ENCODE measurements around the gene FIG4.
"Not testable (repeated sequence)": the region's sequence is repeated elsewhere in the genome, so short reads cannot be mapped to it uniquely, and the experiment has no call there.

Gene FIG4

DNA sequence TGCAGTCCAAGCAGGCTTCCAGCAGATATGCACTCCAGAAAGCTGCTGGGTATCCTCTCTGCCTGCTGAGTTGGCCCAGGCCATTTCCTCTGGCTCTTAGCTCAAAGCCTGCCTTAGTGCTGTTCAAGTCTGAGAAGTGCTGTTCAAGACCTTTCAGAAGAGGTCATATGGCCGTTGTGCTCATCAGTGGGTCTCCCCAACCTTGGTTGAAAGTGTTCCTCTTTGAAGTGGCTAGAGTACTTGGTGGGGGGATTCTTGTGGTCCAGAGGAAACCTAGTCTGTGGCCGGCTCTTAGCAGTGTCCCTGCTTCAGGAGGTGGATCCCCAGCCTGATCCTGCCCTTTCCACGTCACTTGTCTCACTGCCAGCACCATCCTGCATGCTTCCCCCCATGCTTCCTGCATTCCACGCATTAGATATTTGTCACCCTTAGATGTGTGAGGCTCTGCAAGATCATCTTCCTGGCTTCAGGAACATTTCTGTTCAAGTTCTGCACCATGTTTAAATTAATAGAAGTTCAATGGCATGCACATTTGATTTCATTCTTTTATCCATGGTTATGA, 105.0 kb downstream of the FIG4 start:
- DNase-seq (ENCODE audit: low spot score), result peak; percentile 27

DNA sequence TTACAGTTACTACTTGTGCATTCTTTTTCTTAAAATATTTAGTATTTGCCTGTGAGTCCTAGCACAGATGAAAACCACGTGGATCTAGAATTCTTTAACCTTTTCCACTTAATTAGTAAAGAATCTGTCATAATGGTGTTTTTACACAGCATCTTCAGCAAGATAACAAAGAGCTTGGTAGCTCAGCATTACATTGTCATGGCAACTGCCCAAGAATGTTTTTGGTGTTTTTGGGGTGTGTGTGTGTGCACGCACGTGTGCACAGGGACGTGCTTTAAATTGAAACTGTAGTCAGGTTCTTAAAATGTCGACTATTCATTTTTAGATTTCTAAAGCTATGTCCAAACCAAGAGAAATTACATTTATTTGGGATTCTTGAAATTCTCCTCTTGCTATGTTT, 108.0 kb downstream of the FIG4 start:
- DNase-seq (ENCODE audit: low spot score), result no peak

DNA sequence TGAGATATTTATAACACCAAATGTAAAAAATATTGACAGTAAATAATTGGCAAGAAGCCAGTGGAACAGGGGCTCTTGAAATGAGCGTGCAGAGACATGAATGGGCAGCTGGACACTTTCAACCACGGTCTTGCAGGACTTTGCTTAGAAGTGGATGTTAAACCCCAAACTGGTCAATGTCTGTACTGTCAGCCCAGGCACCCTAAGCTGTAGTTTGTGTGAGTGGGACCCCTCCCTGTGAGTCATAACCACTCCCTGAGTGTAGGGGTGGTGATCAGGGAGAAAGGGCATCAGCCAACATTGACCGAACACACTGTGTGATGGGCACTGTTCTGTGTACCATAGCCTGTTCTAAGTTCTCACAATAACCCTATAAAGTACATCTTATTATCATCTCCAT, 108.6 kb downstream of the FIG4 start:
- DNase-seq (ENCODE audit: low spot score), result no peak

DNA sequence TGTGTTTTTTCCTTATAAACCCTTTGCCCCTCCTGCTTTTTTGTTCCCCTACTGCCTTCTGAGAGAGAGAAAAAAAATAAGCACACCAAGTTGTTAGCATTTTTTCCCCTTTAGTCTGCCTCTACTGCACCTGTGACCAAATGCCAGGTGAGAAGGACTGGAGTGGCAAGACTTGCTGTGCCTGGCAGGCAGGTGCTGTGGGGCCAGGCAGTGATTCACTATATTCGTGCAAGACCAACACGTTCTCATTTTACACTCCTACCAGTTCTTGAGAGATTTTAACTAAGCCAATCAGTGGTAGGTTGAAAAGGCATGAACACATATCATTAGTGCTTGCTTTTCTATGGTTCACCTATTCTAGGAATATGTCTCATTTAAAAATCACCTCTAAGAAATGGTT, 109.7 kb downstream of the FIG4 start:
- DNase-seq (ENCODE audit: low spot score), result no peak

DNA sequence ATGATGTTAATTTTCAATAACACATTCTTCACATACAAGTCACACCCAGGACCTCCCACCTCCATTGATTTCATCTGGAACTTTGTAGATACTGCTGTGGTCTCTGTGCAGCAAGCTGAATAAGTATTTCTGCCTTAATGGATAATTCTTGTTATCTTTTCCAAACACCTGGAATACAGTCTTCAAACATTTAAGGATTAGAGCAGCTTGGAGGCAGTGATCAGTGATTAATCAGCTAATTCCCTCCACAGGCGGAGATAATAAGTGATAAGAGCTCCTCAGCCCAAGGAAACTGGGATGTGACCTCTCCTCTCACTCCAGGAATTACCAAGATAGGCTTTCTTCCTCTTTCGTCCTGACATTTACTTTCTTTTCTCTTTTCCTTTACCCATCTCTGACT, 110.7 kb downstream of the FIG4 start:
- DNase-seq (ENCODE audit: low spot score), result no peak

DNA sequence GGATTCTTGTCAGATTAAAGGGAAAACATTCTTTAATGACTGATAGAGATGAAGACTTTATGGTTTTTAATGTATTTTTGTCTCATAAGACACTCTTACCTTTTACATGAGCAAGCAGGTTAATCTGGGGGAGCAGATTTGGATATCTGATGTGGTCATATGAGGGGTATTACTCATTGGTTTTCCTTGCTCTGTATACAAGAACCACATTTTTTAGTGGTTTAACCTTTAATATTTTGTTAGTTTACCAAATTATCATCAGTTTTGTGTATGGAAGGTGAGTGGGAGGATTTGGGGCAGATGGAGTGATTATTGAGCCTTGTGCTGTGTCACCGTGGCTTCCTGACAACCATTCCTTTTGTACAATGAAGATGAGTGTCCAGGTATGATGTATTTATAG, 112.9 kb downstream of the FIG4 start:
- DNase-seq (ENCODE audit: low spot score), result no peak

DNA sequence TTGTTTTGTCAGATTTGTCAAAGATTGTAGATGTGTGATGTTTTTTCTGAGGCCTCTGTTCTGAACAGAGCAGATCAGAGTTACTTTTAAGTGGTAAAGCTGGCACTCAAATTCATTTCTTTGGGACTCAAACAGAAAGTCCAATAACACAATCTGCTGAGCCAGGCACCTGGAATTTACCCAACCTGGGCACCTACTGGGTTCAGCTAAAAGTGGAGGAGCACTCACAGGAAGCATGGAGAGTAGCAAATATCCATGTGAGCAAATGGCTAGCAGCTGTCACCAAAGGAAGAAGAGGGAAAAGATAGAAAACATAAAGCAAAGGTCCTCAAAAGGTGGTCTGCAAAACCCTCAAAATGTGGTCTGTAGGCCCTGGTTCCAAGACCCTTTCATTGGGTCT, 116.8 kb downstream of the FIG4 start:
- DNase-seq (ENCODE audit: low spot score), result no peak

DNA sequence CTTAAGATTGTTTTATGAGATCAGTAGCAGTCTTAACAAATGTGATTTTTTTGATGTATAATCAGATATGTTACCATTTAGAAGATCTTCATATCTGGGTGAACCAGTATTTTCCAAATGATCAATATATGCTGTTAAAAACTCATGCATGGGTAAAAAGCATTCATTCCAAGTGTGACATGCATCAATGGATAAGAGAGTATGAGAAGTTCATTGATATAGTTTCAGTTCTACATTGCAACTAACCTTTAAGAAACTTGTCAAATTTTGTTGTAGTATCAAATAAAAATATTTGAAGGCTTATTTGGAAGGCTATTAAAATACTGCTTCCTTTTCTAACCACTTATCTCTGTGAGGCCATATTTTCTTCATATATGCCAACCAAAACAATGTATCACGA, 117.7 kb downstream of the FIG4 start:
- DNase-seq (ENCODE audit: low spot score), result no peak

DNA sequence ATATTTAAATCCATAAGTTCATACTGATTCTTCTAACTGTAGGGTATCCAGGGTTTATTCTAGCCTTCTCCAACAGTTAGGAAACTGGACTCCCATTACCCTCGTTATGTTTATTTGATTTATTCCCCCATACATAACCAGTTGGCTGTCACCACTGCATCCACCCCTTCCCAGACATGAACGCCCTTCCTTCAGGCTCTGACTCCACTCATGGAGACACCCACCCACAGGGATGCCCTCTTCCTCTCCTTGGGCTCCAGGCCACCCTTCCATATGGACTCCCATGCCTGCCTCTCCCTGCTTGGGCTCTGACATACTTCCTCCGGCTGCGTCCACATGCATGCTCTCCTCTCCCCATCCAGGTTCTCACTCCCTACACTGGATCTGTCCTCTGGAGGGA, 124.0 kb downstream of the FIG4 start:
- no peak for DNase-seq (ENCODE audit: low spot score)

DNA sequence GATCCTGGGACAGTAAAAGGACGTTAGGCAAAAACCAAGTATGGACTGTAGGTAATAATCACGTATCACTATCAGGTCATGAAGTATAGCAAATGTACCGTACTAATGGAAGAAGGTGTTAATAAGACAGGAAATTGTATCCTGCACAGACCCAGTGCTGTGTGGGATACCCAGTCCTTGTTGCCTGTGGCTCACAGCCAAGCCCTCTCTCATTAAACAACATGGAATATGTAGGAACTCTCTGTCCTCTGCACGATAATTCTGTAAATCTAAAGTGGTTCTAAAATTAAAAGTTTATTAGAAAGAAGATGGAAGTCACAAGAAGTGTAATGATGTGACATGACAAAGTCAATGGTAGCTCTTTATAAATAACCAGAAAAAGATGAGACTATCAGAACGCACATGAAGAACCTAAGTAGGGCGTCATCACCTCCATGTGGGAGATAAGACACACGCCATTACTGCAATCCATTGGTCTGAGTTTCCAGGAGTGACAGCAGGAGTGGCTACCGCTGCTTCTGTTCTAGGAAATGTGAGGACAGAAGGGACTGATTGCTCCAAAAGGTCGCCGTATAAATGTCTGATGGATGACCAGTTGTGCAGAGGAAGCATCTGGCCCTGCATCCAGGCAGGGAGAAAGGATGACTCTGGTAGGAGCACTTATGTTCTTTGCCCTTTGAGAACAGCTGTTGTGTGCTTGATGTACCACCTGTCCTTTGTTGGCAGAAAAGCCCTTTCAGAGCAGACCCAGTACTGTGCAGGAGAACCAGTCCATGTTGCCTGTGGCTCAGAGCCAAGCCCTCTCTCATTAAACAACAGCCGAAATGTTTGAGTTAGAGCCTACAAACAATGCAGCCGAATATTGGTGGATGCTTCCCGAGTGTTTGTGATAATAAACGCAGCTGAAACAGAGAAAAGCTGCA, 125.6 kb downstream of the FIG4 start:
- DNase-seq (ENCODE audit: low spot score), result no peak

DNA sequence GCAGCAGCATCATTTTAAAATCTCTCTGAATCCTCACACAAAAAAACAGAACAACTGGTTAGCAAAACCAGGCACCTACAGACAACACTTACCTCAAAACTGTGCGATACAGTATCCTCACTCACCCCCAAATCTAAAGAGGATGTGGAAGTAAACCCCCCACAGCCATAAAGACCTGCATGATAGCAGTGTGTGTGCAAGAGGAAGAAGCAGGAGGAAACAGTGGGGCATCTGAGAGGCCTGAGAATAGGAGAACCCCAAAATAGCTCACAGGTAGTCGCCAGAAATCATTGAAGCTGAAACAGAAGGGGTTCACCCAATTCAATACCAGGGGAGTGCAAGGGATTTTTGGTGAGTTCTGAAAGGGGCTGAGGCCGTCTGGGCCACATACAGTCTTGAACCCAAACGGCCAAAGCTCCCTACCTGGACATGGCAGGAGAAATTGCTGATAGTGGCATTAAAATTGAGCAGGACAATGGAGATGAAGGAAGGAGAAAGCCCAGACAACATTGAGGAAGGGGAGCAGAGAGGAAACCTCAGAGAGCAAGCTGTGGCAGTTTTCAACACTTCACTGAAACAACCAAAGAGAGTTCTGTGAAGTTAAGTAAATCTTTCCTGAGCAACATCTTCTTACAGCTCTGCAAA, 129.7 kb downstream of the FIG4 start:
- no peak for DNase-seq (ENCODE audit: low spot score)

DNA sequence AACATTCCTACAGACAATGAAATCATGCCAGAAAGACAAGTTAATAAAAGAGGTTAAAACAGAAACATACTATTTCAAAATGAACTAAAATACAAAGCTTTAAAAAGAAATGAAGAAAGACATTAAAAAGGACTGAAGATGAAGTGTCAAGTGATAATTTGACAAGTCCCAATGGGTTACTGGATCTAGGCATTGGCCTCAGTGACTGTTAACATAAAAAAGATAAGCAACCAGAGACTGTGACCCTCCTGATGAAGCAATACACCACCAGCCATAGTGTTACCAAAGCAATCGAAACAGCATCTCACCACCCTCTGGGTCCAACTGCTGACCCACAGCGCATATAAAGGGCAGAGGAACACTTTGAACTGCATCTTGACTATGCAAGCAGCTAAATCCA, 130.3 kb downstream of the FIG4 start:
- no peak for DNase-seq (ENCODE audit: low spot score)

DNA sequence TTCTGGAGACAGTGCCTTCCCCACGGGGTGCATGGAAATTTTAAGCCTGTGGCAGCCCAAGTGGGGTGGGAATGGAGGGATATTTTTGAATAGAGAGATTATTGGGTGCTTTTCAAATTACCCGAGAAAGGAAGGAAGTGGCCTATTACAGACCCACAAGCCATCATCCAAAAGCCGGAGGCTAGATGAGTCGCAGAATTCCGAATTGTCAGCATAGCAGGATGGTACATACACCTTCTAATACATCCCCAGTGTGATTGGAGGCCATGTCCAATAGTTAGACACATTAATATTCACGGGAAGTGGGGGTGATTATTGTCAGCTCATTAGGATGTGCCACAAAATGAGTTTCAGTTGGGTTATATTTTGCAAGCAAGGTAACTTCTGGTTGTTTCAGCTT, 133.0 kb downstream of the FIG4 start:
- no peak for DNase-seq (ENCODE audit: low spot score)

DNA sequence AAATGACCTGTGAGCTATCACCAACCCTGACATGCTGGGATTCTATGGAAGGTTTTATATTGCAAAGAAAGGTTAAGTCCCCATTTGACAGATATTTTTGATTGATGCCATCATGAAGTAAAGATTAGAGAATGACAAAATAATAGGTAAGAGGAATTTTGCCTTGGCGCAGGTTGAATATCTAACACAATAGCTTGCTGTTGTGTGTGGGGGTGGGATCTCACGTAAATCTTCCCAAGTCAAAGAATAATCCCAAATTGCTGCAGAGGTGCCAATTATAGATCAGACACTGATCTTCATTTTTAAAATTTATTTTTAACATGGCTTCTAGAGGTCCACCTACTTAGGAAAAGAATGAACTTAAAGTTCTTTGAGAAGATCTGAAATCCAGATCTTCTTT, 135.5 kb downstream of the FIG4 start:
- DNase-seq (ENCODE audit: low spot score), result no peak

DNA sequence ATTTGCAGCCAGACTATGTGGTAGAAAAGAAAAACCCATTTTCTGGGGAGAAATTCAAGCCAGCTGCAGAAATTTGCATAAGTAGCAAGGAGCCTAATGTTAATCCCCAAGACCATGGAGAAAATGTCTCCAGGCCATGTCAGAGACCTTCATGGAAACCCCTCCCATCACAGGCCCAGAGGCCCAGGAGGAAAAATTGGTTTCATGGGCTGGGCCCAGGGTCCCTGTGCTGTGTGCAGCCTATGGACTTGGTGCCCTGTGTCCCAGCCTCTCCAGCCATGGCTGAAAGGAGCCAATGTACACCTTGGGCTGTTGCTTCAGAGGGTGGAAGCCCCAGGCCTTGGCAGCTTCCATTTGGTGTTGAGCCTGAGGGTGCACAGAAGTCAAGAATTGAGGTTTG, 140.3 kb downstream of the FIG4 start:
- DNase-seq (ENCODE audit: low spot score), result not testable (repeated sequence)

DNA sequence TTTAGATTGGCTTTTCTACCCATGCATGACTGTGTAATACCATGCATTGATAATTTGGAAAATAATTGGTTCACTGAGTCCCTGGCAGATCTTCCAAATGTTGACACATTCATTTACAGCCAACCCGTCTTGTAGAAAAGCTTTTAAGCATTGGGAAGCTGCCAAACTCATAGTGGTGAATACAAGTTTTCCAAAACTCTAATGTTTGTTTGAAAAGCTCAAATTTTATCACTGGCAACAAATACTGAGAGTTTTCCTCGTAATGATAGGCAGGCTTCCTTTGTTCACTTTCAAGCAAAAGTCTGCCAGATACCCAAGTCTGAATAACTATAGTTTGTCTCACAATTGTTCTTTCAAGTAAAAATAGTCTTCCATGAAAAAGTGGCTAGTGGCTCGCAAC, 143.0 kb downstream of the FIG4 start:
- DNase-seq (ENCODE audit: low spot score), result no peak

DNA sequence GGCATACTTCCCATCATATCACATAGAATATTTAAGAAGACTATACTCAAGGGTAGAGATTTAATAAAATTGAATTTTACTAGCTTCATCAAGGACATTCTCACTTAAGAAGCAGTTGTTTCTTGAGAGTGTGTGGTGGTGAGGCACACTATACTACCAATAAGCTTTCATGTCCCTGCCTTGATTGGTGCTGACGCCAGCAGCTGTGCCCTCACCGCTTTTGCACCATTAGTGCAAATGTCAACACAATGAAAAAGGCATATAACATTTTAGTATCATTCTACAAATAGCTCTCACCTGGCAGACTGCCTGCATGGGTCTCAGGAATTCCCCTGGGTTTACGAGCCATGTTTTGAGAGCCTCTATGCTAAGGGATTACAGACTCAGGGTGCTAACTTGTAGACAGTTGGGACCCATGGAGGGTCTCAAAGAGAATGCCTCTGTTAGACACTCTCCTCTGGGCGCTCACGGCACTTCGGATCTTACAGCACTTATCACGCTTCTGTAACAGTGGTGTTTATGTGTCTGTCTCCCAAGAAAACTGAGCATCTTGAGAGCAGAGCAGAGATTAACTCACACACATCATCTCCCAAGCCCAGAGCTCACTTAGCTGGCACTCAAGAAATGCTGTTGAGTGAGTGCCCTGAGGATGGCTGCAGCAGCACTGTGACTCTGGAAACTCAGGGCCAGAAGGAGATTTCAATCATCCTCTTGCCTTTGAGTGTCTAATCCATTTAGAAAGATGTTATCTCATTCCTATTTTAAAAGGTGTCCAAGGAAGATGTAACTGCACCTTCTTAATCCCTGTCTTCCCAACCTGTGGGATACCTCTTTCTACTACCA, 143.7 kb downstream of the FIG4 start:
- DNase-seq (ENCODE audit: low spot score), result no peak

DNA sequence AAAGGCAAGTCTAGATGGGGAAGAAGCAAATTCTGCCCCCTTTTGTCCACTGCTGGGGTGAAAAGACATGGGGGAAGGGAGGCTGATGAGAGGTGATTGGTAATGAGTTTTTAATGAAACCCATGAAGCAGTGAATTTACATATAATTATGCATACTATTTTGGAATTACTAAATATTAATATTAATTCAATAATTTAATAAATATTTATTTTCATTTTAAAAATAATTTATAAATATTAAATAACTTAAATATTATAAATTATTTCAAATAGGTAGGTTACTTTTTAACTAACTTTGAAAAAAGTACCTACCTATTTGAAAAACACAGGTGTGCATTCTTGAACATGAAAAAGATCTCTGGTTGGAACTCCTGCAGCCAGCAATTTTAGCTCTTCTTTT, 148.9 kb downstream of the FIG4 start:
- DNase-seq (ENCODE audit: low spot score), result no peak

DNA sequence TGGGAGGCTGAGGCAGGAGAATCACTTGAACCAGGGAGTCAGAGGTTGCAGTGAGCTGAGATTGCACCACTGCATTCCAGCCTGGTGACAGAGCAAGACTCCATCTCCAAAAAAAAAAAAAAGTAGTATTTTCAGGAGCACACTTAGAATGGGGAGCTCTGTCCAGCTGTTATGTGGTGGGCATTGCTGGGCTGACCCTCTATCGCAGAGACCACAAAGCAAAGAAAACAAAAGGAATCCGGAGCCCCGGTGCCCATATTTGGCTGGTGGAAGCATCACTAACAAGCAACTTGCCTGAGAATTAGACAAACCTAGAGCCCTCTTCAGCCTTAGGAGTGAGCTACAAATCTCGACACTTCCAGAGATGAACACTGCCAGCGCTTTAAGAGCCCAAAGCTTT, 149.7 kb downstream of the FIG4 start:
- no peak for DNase-seq (ENCODE audit: low spot score)

DNA sequence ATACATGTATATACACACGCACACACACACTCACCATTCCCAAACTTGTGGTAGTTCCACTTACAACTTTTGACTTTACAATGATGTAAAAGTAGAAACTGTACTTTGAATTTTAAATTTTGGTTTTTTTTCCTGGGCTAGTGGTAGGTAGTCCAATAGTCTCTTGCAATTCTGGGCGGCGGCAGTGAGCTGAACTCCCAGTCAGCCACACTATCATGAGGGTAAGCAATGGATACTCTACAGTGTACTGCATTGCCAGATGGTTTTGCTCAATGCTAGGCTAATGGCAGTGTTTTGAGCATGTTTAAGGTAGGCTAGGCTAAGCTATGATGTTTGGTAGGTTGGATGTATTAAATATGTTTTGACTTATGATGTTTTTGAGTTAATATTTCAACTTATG, 150.8 kb downstream of the FIG4 start:
- no peak for DNase-seq (ENCODE audit: low spot score)

DNA sequence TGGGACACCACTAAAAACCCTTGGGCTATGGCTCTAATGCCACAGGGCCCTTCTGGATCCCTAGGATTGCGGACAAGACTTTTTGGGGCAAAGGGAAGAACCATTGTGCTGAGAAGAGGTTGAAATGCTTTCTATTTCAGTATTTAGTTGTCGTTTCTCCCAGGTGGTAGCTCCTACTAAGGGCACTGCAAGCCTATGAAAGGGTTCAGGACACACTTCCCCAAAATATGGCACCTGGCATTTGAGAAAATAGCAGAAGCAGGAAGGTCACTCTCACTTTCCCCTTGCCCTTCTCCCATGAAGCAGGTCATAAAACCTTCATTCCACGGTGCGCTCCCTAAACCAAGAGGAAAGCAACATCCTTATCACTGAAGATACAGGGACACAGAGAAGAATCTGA, 161.6 kb downstream of the FIG4 start:
- DNase-seq (ENCODE audit: low spot score), result no peak

DNA sequence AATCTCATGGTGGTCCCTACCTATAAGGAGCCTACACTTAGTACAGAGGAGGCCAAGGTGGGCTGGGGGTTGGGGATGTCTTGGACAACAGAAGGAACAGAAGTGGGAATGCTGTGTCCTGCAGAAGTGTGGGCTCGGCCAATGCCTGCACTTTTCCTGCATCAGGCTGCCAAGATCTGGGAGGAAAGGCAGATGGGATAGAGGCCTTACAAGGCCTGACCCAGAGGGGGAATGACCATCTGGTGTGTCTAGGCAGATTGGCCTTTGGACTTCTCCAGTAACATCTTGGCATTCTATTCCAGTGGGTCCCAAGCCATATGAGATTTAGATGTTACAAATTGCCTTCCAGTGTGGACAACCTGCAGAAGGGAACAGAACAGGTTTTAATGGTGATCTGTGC, 162.3 kb downstream of the FIG4 start:
- no peak for DNase-seq (ENCODE audit: low spot score)

DNA sequence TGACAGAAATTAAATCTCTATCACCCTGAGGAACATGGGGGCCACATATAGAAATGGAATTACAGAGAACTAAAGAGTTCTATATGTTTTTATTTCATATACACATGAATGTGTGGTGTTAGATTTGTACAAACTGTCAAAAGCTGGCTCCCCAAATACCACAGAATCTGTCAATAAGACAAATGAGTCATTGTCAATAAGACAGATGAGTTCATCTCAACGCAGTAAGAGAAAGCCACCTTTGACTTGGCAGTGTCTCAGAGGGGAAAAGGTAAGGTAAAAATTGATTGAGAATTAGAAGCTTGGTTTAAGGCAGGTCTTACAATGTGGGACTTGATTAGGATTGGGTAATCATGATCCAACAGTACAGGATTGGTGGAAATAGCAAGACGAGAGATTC, 162.9 kb downstream of the FIG4 start:
- no peak for DNase-seq (ENCODE audit: low spot score)
